DOHH2 (cell line): Measurements from ENCODE around the gene KDR.

Source experiments
- H3F3A ChIP-seq: fragments of 200-600 bp; sonication (generic), shearing (Covaris generic); 2 replicates; pipeline ENCODE4 v1.6.0; 2016; ENCODE audit warnings: antibody characterized with exemption, mild to moderate bottlenecking; ENCODE audit not compliant: control insufficient read depth, insufficient read depth
- H3K27ac ChIP-seq: fragments of 200-600 bp; sonication (generic); 2 replicates; pipeline ENCODE4 v1.5.1; 2014; ENCODE audit warnings: low read depth, mild to moderate bottlenecking, low read length, moderate library complexity
- H3K27me3 ChIP-seq: fragments of 200-600 bp; sonication (generic); 2 replicates; pipeline ENCODE4 v1.6.1; 2014; ENCODE audit warnings: mild to moderate bottlenecking, low read length, mixed read lengths; ENCODE audit not compliant: control insufficient read depth
- H3K36me3 ChIP-seq: fragments of 200-600 bp; sonication (generic); 2 replicates; pipeline ENCODE4 v1.6.1; 2014; ENCODE audit warnings: mild to moderate bottlenecking, low read length, moderate library complexity, mixed read lengths; ENCODE audit not compliant: control insufficient read depth
- H3K4me1 ChIP-seq: fragments of 200-600 bp; sonication (generic); 2 replicates; pipeline ENCODE4 v1.6.1; 2014; ENCODE audit warnings: mild to moderate bottlenecking, low read length, mixed read lengths; ENCODE audit not compliant: control insufficient read depth
- H3K4me2 ChIP-seq: fragments of 200-600 bp; sonication (generic); 2 replicates; pipeline ENCODE4 v1.6.0; 2014; ENCODE audit warnings: mild to moderate bottlenecking, low read length, moderate library complexity
- H3K4me3 ChIP-seq: fragments of 200-600 bp; sonication (generic); 2 replicates; pipeline ENCODE4 v1.5.1; 2014; ENCODE audit warnings: mild to moderate bottlenecking, low read length, mixed read lengths
- H3K79me2 ChIP-seq: fragments of 200-600 bp; sonication (generic); 2 replicates; pipeline ENCODE4 v1.6.1; 2014; ENCODE audit warnings: mild to moderate bottlenecking, low read length, mixed read lengths; ENCODE audit not compliant: control insufficient read depth
- H3K9me2 ChIP-seq: fragments of 200-600 bp; sonication (generic); replicated peaks from 2 replicates; pipeline ENCODE4 v1.6.1; 2014; ENCODE audit warnings: mild to moderate bottlenecking, low read length, mixed read lengths; ENCODE audit not compliant: control insufficient read depth
- H3K9me3 ChIP-seq: fragments of 200-600 bp; sonication (generic); 2 replicates; pipeline ENCODE4 v1.6.1; 2014; ENCODE audit warnings: antibody characterized with exemption, low read length, mixed read lengths; ENCODE audit not compliant: control insufficient read depth, insufficient read depth
- H4K20me1 ChIP-seq: fragments of 200-600 bp; sonication (generic); 2 replicates; pipeline ENCODE4 v1.6.0; 2014; ENCODE audit warnings: low read depth, mild to moderate bottlenecking, antibody characterized with exemption, low read length, moderate library complexity; ENCODE audit not compliant: control insufficient read depth, insufficient read depth
- CTCF ChIP-seq: fragments of 200-600 bp; sonication (generic); IDR thresholded peaks from one replicate; pipeline ENCODE4 v1.5.1; 2014; ENCODE audit warnings: antibody characterized with exemption, mild to moderate bottlenecking, low read depth, low read length; ENCODE audit not compliant: poor library complexity, severe bottlenecking
- EZH2phosphoT487 ChIP-seq: fragments of 200-600 bp; sonication (generic); IDR thresholded peaks from 2 replicates; pipeline ENCODE4 v1.6.1; 2017; ENCODE audit warnings: borderline replicate concordance, mild to moderate bottlenecking, antibody characterized with exemption, low read length, moderate library complexity, mixed read lengths

Gene KDR

DNA sequence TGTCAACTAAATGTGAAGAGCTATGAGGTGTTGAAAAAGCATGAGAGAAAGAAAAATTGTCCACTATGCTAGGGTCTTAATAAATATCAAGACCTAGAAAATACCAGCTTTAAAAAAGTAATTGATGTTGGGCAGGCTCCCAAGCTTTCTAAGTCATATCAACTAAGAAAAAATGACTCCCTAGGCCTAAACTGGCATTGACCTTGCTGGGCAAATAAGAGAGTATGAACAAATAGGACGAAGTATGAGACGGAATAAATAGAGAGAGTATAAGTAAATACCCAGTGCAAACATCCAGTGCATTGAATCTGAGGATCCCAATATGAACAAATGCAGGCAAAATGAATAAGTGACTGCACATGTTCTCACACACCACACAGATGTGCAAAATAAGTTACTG is 3.2 kb downstream of the KDR start:
- Histone ChIP-seq H3K27me3 (no peaks in the 10 kb centered on the region), H3F3A (no peaks in the 10 kb centered on the region), H3K4me1 (no peaks in the 10 kb centered on the region), H3K9me2 (no peaks in the 10 kb centered on the region), H3K27ac (no peak overlapping the region), H3K4me3 (no peak overlapping the region), H3K4me2 (no peak overlapping the region), H4K20me1 (no peaks in the 10 kb centered on the region), H3K36me3 (no peaks in the 10 kb centered on the region), H3K9me3 (no peaks in the 10 kb centered on the region; the same call in 1 of the 2 replicates), H3K79me2 (no peaks in the 10 kb centered on the region)
- TF ChIP-seq CTCF (no peak), EZH2phosphoT487 (no peak)

DNA sequence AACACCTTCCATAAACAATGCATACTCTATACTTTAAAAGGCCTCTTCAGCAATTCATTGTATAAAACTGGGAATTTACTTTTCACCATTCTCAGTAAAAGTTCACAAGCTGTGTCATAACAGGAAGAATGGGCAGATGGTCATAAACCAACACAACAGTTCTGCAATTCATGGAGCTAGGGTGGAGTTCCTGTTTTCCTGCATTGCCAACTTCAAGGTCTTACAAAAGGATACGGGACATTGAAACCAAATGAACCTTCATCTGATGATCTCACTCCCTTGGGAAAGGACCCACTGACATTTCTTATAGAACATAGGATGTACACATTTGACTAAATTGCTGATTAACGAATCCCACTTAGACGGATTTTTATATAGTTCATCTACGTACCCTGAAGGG is 4.1 kb downstream of the KDR start:
- Histone ChIP-seq H3F3A (no peaks in the 10 kb centered on the region), H3K79me2 (no peaks in the 10 kb centered on the region), H3K9me2 (no peaks in the 10 kb centered on the region), H3K4me3 (no peak overlapping the region), H3K9me3 (no peaks in the 10 kb centered on the region; the same call in 1 of the 2 replicates), H3K36me3 (no peaks in the 10 kb centered on the region), H3K27ac (no peak overlapping the region), H3K27me3 (no peaks in the 10 kb centered on the region), H3K4me1 (no peaks in the 10 kb centered on the region), H4K20me1 (no peaks in the 10 kb centered on the region), H3K4me2 (no peak overlapping the region)
- TF ChIP-seq EZH2phosphoT487 (no peak), CTCF (no peak)

- H3K27me3 ChIP-seq, result no peaks in the 10 kb centered on the region
- H3F3A ChIP-seq, result no peaks in the 10 kb centered on the region
- no peak overlapping the region for H3K27ac ChIP-seq
- H3K4me3 ChIP-seq, result no peak overlapping the region
- no peaks in the 10 kb centered on the region for H4K20me1 ChIP-seq
- no peaks in the 10 kb centered on the region for H3K9me2 ChIP-seq
- H3K4me2 ChIP-seq, result no peak overlapping the region
- no peaks in the 10 kb centered on the region for H3K79me2 ChIP-seq
- TF ChIP-seq CTCF (no peak), EZH2phosphoT487 (no peak)
- no peaks in the 10 kb centered on the region for H3K36me3 ChIP-seq
- H3K9me3 ChIP-seq, result no peaks in the 10 kb centered on the region
- H3K4me1 ChIP-seq, result no peaks in the 10 kb centered on the region
These were observed 7.0 kb downstream of the KDR start for GRCh38 chr4:55118397-55118796.

- no peak overlapping the region for H3K4me3 ChIP-seq
- H3F3A ChIP-seq, result no peaks in the 10 kb centered on the region
- no peak overlapping the region for H3K4me2 ChIP-seq
- no peaks in the 10 kb centered on the region for H3K79me2 ChIP-seq
- TF ChIP-seq CTCF (no peak), EZH2phosphoT487 (no peak)
- H3K36me3 ChIP-seq, result no peaks in the 10 kb centered on the region
- no peaks in the 10 kb centered on the region for H3K9me3 ChIP-seq
- H3K9me2 ChIP-seq, result no peaks in the 10 kb centered on the region
- H3K4me1 ChIP-seq, result no peaks in the 10 kb centered on the region
- no peak overlapping the region for H3K27ac ChIP-seq
- no peaks in the 10 kb centered on the region for H3K27me3 ChIP-seq
- no peaks in the 10 kb centered on the region for H4K20me1 ChIP-seq
These were observed 7.9 kb downstream of the KDR start for GRCh38 chr4:55117511-55117910.
